Breast epithelium (tissue), 4 donors: ENCODE results near the gene PLEKHM3. TPM values are rescaled to one million over a fixed set of nuclear protein-coding genes. Genes with fewer than 3 reads are reported as not detected.

ENCODE experiments used
- DNase-seq, 2 donors: peaks; one replicate each; pipeline ENCODE4 v3.0.0-alpha.2; 2019; ENCODE audit warnings: low spot score in 2 of 2
- H3K27ac ChIP-seq, 2 donors: fragments of 200-600 bp; sonication (generic) in 1 of 2; one replicate each; pipeline ENCODE4 v1.5.1; 2016 to 2019; ENCODE audit warnings: mild to moderate bottlenecking in 1 of 2
- H3K27me3 ChIP-seq, 2 donors: fragments of 200-600 bp; sonication (generic) in 1 of 2; one replicate each; pipeline versions ENCODE4 v1.5.1 to v1.6.0; 2017 to 2019; ENCODE audit warnings: control low read depth in 1 of 2, mild to moderate bottlenecking in 1 of 2
- H3K36me3 ChIP-seq: fragments of 200-600 bp; one replicate; pipeline ENCODE4 v1.5.1; 2019
- H3K4me1 ChIP-seq, 2 donors: fragments of 200-600 bp; sonication (generic); one replicate each; pipeline ENCODE4 v1.5.1; 2016 to 2019; ENCODE audit warnings: control low read depth in 1 of 2
- H3K4me3 ChIP-seq, 3 donors: fragments of 200-600 bp; sonication (generic); 1 replicate in 2 of 3; 2 replicates in 1 of 3; pipeline ENCODE4 v1.5.1; 2016 to 2019; ENCODE audit warnings: mild to moderate bottlenecking in 3 of 3, moderate library complexity in 2 of 3
- H3K9me3 ChIP-seq, 2 donors: fragments of 200-600 bp; sonication (generic) in 1 of 2; one replicate each; pipeline ENCODE4 v1.5.1; 2016 to 2019; ENCODE audit warnings: control low read depth in 1 of 2
- POLR2A ChIP-seq: fragments of 450-650 bp; IDR thresholded peaks from one replicate; pipeline ENCODE4 v1.6.1; 2016; ENCODE audit warnings: antibody characterized with exemption, mild to moderate bottlenecking, moderate library complexity
- POLR2AphosphoS5 ChIP-seq, 3 donors: sonication (generic); formaldehyde crosslinking; IDR thresholded peaks; one replicate each; pipeline ENCODE4 v1.6.1; 2017; ENCODE audit warnings: antibody characterized with exemption in 3 of 3
- intact Hi-C: fragments of 100-400 bp; cut with DNase I; formaldehyde crosslinking; loops from one replicate; pipeline ENCODE4 v1.15.1; 2023; ENCODE audit warnings: low total_unique reads
- total RNA-seq, 3 donors: library from RNA; depleted of rRNA; stranded (reverse); fragments of >200 nt; gene quantifications; one replicate each; pipeline ENCODE4 v1.1.0, GENCODE V29; 2016
- TF ChIP-seq, protein P1 (sequence below), 3 donors: fragments of 450-650 bp; IDR thresholded peaks; one replicate each; pipeline ENCODE4 v1.5.1; 2016 to 2017; ENCODE audit warnings: antibody characterized with exemption in 3 of 3, mild to moderate bottlenecking in 3 of 3, moderate library complexity in 3 of 3

Gene PLEKHM3
- total RNA-seq, 3 donors from 2014 or later = 24.3 to 35.0 (median 29.0) TPM

DNA sequence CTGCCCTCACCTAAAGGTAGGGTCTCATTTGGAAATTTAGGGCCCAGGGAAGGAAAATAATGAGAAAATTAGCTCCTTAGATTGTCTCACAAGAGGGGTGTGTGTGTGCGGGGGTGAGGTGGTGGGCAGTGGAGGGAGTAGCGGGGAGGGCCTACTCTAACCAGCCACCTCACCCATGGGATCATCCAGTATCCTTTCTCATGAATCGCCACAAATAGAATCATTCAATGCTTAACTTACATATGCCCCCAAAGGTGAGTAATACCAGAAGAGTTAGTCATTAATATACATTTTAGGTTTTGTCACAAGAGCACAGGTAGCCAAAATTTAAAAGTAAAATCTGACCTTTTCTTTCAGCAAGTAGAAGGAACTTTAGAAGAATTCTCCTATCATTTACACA, 122.1 kb downstream of the PLEKHM3 start:
- Histone ChIP-seq H3K36me3 (no peaks in the 10 kb centered on the region), H3K4me1 (no peaks in the 10 kb centered on the region), H3K4me3 (no peak overlapping the region), H3K9me3 (no peaks in the 10 kb centered on the region), H3K27me3 (no peaks in the 10 kb centered on the region), H3K27ac (no peak overlapping the region)
- DNase-seq = no peak
- TF ChIP-seq POLR2AphosphoS5 (IDR thresholded peaks at IDR 0.05) (no peak), POLR2A (no peak)
- TF ChIP-seq, protein P1, sequence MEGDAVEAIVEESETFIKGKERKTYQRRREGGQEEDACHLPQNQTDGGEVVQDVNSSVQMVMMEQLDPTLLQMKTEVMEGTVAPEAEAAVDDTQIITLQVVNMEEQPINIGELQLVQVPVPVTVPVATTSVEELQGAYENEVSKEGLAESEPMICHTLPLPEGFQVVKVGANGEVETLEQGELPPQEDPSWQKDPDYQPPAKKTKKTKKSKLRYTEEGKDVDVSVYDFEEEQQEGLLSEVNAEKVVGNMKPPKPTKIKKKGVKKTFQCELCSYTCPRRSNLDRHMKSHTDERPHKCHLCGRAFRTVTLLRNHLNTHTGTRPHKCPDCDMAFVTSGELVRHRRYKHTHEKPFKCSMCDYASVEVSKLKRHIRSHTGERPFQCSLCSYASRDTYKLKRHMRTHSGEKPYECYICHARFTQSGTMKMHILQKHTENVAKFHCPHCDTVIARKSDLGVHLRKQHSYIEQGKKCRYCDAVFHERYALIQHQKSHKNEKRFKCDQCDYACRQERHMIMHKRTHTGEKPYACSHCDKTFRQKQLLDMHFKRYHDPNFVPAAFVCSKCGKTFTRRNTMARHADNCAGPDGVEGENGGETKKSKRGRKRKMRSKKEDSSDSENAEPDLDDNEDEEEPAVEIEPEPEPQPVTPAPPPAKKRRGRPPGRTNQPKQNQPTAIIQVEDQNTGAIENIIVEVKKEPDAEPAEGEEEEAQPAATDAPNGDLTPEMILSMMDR (IDR thresholded peaks at IDR 0.05) = no peak
- intact Hi-C loops = no loop called here

DNA sequence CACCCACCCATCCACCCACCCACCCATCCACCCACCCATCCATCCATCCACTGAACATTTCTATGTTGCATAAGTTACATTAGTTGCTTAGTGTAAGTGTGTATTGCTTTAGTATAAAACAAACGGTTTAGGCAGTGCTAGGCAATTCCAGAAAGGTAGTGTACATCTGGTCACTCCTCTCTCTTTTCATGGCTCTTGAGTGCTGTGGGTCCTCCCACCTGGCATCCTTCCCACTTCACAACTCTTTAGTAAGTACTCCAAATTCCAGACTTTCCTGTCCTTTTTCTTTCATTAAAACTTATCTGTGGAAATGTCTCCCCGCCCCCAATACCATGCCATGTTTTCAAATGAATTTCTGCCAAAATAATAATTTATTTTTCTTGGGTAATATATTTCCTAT, 122.5 kb downstream of the PLEKHM3 start:
- H3K9me3 ChIP-seq = no peaks in the 10 kb centered on the region
- H3K4me1 ChIP-seq = no peaks in the 10 kb centered on the region
- no peak overlapping the region for H3K4me3 ChIP-seq
- TF ChIP-seq POLR2AphosphoS5 (IDR thresholded peaks at IDR 0.05) (no peak), POLR2A (no peak)
- TF ChIP-seq, protein P1 (IDR thresholded peaks at IDR 0.05) = no peak
- H3K36me3 ChIP-seq = no peaks in the 10 kb centered on the region
- no peak overlapping the region for H3K27ac ChIP-seq
- H3K27me3 ChIP-seq = no peaks in the 10 kb centered on the region
- intact Hi-C loops = no loop called here
- no peak for DNase-seq

DNA sequence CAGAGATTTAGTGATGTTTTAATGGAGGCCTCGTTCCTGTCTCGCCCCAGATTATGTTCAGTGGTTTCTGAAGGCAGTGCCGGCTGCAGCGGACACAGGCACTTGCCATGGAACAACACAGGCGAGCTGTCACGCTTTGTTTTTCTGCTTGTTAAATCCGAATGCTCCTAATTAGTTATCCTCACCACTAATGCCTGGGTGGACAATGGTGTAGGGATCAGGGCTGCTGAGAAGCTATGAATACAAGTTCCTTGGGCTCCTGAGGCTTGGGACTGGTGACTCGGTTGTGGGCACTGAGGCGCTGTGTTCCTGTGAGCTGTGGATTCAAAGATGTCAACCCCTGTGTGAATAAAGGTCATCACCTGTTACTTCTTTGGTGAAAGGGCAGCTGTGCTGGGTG, 123.5 kb downstream of the PLEKHM3 start:
- intact Hi-C loops = no loop called here
- H3K4me3 ChIP-seq = no peak overlapping the region
- no peaks in the 10 kb centered on the region for H3K9me3 ChIP-seq
- H3K27me3 ChIP-seq = no peaks in the 10 kb centered on the region
- no peaks in the 10 kb centered on the region for H3K4me1 ChIP-seq
- no peak overlapping the region for H3K27ac ChIP-seq
- no peaks in the 10 kb centered on the region for H3K36me3 ChIP-seq
- no peak for DNase-seq
- no peak for TF ChIP-seq POLR2AphosphoS5 (IDR thresholded peaks at IDR 0.05)
- TF ChIP-seq POLR2A = no peak
- TF ChIP-seq, protein P1 (IDR thresholded peaks at IDR 0.05) = no peak

DNA sequence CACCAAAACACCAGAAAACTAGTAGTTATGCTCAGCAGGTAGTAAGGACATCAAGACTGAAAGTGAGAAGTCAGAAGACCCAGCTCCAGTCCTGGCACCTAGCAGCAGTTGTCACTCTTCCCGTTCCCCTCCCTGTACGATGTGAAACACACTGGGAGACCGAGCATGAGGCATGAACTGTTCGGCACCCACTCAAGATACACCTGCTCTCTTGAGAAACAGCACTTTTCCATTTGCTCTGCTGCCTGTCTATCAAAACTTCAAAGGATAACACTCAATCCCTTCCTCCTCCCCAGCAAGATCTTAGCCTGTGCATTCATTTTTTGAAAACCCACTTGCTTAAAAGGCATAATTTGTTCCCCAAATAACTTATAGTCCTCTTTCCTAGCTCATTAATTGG, 123.9 kb downstream of the PLEKHM3 start:
- Histone ChIP-seq H3K9me3 (no peaks in the 10 kb centered on the region), H3K27me3 (no peaks in the 10 kb centered on the region), H3K4me3 (no peak overlapping the region), H3K4me1 (no peaks in the 10 kb centered on the region), H3K27ac (no peak overlapping the region), H3K36me3 (no peaks in the 10 kb centered on the region)
- TF ChIP-seq POLR2AphosphoS5 (IDR thresholded peaks at IDR 0.05) (no peak), POLR2A (no peak)
- TF ChIP-seq, protein P1 (IDR thresholded peaks at IDR 0.05) = no peak
- no peak for DNase-seq
- intact Hi-C loops = no loop called here

DNA sequence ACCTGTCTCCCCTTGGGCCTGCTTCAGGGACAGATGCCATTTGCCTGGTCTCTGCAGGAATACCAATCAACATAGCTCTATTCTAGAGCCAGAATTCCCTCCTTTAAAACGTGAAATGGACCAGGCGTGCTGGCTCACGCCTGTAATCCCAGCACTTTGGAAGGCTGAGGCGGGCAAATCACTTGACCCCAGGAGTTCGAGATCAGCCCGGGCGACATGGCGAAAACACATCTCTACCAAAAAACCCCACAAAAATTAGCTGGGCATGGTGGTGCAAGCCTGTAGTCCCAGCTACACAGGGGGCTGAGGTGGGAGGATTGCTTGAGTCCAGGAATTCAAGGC, 127.0 kb downstream of the PLEKHM3 start:
- intact Hi-C loops = no loop called here
- no peak for DNase-seq
- H3K27ac ChIP-seq = no peak overlapping the region
- no peaks in the 10 kb centered on the region for H3K4me1 ChIP-seq
- no peak overlapping the region for H3K4me3 ChIP-seq
- no peaks in the 10 kb centered on the region for H3K9me3 ChIP-seq
- TF ChIP-seq POLR2A = no peak
- TF ChIP-seq POLR2AphosphoS5 (IDR thresholded peaks at IDR 0.05) = no peak
- TF ChIP-seq, protein P1 (IDR thresholded peaks at IDR 0.05) = no peak
- no peaks in the 10 kb centered on the region for H3K36me3 ChIP-seq
- no peaks in the 10 kb centered on the region for H3K27me3 ChIP-seq
